Measurements from ENCODE around the gene IL1RN.

IL1RN gene

GRCh38 chr2:113175042-113175628, 47.7 kb downstream of the IL1RN start:
- peak; percentile 37 for DNase-seq (ENCODE audit: low read depth)

- DNase-seq (ENCODE audit: low read depth): no peak
These were observed 48.6 kb downstream of the IL1RN start for GRCh38 chr2:113175736-113176695.

GRCh38 chr2:113176696-113177355, 49.4 kb downstream of the IL1RN start:
- DNase-seq (ENCODE audit: low read depth): no peak

GRCh38 chr2:113178069-113178746, 50.8 kb downstream of the IL1RN start:
- DNase-seq (ENCODE audit: low read depth): no peak

- DNase-seq (ENCODE audit: low read depth): no peak
These were observed 51.5 kb downstream of the IL1RN start for GRCh38 chr2:113178891-113179290.

GRCh38 chr2:113179446-113180045, 52.1 kb downstream of the IL1RN start:
- no peak for DNase-seq (ENCODE audit: low read depth)

- no peak for DNase-seq (ENCODE audit: low read depth)
These were observed 52.9 kb downstream of the IL1RN start for GRCh38 chr2:113180131-113180946.

- DNase-seq (ENCODE audit: low read depth): no peak
These were observed 54.1 kb downstream of the IL1RN start for GRCh38 chr2:113181258-113182051.

- DNase-seq (ENCODE audit: low read depth): no peak
These were observed 55.3 kb downstream of the IL1RN start for GRCh38 chr2:113182471-113183260.

- no peak for DNase-seq (ENCODE audit: low read depth)
These were observed 55.9 kb downstream of the IL1RN start for GRCh38 chr2:113183264-113183663.

Measured in activated T-cell treated with anti-CD3 and anti-CD28 coated beads for 1 hour (primary cell).